ENCODE results near the gene GLRB. TPM values are rescaled to one million over a fixed set of nuclear protein-coding genes. Genes with fewer than 3 reads are reported as not detected.

Gene GLRB
- total RNA-seq, 4 donors from 2014 or later: 0.27 TPM; not detected in 3

DNA sequence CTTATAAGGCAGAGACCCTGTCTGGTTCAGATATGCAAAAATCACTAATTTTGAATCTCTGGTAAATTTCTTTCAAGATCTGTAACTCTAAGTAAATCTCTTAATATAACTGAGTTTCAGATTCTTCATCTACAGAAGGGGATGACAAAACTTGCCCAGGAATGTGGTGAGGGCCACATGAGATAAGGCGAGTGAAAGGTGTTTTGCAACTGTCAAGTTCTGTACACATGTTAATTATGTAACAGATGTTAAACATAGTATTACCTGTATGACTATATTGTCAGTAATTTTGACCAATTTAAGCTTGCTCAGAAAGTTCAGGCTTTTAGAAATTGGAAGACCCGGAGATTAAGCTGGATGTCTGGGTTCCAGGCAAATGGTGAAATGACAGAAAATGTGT, 549 bp upstream of the GLRB start:
- Histone ChIP-seq H3K36me3 (no peaks in the 10 kb centered on the region), H3K4me3 (peak overlapping the region in 1 of 4 donors; percentile 60), H3K27me3 (no peaks in the 10 kb centered on the region), H3K9me3 (no peaks in the 10 kb centered on the region), H3K4me1 (no peaks in the 10 kb centered on the region), H3K27ac (no peak overlapping the region)
- TF ChIP-seq, protein P1, sequence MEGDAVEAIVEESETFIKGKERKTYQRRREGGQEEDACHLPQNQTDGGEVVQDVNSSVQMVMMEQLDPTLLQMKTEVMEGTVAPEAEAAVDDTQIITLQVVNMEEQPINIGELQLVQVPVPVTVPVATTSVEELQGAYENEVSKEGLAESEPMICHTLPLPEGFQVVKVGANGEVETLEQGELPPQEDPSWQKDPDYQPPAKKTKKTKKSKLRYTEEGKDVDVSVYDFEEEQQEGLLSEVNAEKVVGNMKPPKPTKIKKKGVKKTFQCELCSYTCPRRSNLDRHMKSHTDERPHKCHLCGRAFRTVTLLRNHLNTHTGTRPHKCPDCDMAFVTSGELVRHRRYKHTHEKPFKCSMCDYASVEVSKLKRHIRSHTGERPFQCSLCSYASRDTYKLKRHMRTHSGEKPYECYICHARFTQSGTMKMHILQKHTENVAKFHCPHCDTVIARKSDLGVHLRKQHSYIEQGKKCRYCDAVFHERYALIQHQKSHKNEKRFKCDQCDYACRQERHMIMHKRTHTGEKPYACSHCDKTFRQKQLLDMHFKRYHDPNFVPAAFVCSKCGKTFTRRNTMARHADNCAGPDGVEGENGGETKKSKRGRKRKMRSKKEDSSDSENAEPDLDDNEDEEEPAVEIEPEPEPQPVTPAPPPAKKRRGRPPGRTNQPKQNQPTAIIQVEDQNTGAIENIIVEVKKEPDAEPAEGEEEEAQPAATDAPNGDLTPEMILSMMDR (IDR thresholded peaks at IDR 0.05): no peak
- no peak for TF ChIP-seq POLR2A (IDR thresholded peaks at IDR 0.05)
- no peak for DNase-seq

DNA sequence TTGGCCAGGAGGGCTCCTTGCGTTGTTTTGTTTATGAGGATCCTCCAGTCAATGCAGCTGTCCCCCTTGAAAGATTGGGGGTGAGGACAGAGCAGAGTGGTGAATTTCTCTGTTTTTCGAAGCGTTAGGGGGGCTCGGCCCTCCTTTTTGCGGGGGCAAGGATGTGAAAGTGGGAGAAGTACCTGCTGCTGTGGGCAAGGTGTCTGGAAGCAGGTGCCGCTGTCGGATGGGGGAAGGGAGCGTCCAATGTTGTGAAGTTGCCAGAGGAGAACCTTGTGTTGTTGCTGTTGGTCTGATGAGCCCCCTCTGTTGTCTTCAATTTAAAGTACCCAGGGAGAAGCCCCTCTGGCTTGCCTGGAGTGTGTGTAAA, 613 bp downstream of the GLRB start:
- Histone ChIP-seq H3K27ac (no peak overlapping the region), H3K9me3 (no peaks in the 10 kb centered on the region), H3K4me1 (no peaks in the 10 kb centered on the region), H3K4me3 (peak overlapping the region; percentile 16 to 60 (median 47)), H3K36me3 (no peaks in the 10 kb centered on the region), H3K27me3 (no peaks in the 10 kb centered on the region)
- TF ChIP-seq POLR2A (IDR thresholded peaks at IDR 0.05): no peak
- TF ChIP-seq, protein P1 (IDR thresholded peaks at IDR 0.05): no peak
- DNase-seq: no peak

DNA sequence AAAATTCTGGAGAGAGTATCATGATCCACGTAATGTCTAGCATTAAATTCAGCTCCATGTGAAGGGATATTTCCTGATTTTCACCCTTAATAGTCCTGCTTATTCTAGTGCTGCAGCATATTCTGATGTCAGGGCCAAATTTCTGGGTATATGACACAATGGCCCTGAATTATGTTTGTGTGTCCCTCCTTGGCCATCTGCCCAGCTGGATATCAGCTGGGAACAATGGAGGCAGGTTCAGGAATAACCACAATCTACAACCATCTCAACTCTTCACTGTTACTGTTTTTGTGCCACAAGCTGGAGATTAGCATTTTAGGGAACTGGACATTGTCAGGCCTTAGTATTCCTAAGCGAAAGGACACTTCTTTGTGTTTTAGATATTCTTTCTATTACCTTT, 3.5 kb downstream of the GLRB start:
- no peaks in the 10 kb centered on the region for H3K36me3 ChIP-seq
- no peaks in the 10 kb centered on the region for H3K4me1 ChIP-seq
- no peak for DNase-seq
- no peak overlapping the region for H3K4me3 ChIP-seq
- no peaks in the 10 kb centered on the region for H3K9me3 ChIP-seq
- H3K27ac ChIP-seq: no peak overlapping the region
- no peaks in the 10 kb centered on the region for H3K27me3 ChIP-seq
- TF ChIP-seq POLR2A (IDR thresholded peaks at IDR 0.05): no peak
- TF ChIP-seq, protein P1 (IDR thresholded peaks at IDR 0.05): no peak

DNA sequence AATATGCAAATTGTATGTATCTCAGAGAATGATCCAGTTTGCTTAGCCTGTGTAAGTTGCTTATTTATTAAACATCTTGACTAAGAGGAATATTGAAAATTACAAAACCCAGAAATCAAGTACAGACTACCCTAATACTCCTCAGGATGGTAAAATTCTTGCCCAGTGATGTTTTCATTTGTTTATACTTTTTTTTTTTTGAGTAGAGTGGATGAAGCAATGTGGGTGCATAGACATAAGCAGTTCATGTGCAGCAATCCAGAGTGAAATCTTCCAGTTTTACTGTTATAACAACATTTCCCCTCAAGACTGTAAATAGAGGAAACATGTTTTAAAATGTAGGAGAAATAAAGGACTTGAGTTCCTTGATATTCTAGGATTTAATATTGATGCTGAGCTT, 4.7 kb downstream of the GLRB start:
- Histone ChIP-seq H3K27ac (no peak overlapping the region), H3K36me3 (no peaks in the 10 kb centered on the region), H3K9me3 (no peaks in the 10 kb centered on the region), H3K4me3 (no peak overlapping the region), H3K4me1 (no peaks in the 10 kb centered on the region), H3K27me3 (no peaks in the 10 kb centered on the region)
- no peak for TF ChIP-seq POLR2A (IDR thresholded peaks at IDR 0.05)
- TF ChIP-seq, protein P1 (IDR thresholded peaks at IDR 0.05): no peak
- DNase-seq: no peak

DNA sequence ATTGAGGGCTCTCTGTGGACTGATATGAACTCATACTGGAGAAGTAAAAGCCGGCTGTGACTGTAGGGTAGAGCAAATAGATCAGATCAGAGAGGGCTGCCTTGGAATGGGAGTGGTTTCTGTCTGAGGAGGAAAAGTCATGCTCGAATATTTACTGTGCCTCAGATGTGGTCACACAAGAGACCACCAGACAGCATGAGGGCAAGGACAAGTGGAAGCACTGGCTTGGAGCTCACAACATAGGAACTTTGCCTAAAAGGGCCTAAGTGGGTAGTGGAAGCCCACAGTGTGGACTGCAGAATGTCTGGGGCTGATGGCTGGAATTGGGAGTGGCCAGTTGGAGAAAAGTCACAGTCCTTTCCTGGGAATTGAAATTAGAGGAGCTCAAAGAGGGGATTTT, 19.8 kb downstream of the GLRB start:
- H3K4me1 ChIP-seq: no peaks in the 10 kb centered on the region
- no peak for TF ChIP-seq POLR2A (IDR thresholded peaks at IDR 0.05)
- TF ChIP-seq, protein P1 (IDR thresholded peaks at IDR 0.05): no peak
- H3K4me3 ChIP-seq: no peak overlapping the region
- no peaks in the 10 kb centered on the region for H3K9me3 ChIP-seq
- H3K27ac ChIP-seq: no peak overlapping the region
- no peak for DNase-seq
- no peaks in the 10 kb centered on the region for H3K36me3 ChIP-seq
- H3K27me3 ChIP-seq: no peaks in the 10 kb centered on the region

DNA sequence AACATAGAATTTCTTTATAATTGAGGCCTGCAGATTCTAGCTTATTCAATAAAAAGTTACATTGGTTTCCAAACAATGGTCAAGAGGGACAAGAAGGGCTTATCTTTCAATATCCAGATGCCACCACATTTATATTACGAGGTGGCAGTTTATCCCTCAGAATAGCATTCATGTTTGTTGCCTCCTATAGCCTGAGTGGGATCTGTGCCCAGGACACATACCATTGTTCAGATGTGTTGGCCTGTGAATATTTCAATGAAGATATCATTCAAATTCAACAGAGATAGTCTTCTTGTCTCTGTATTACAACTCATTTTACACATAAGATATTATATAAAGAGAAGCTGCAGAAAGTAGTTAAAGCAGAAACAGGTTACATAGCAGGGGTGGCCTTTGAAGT, 20.5 kb downstream of the GLRB start:
- DNase-seq: no peak
- Histone ChIP-seq H3K9me3 (no peaks in the 10 kb centered on the region), H3K27me3 (no peaks in the 10 kb centered on the region), H3K27ac (no peak overlapping the region), H3K36me3 (no peaks in the 10 kb centered on the region), H3K4me1 (no peaks in the 10 kb centered on the region), H3K4me3 (no peak overlapping the region)
- TF ChIP-seq, protein P1 (IDR thresholded peaks at IDR 0.05): no peak
- no peak for TF ChIP-seq POLR2A (IDR thresholded peaks at IDR 0.05)

Data from Peyer's patch (tissue), 4 donors.